22Rv1 (cell line): ENCODE measurements around the gene CCDC126.

Source experiments
- H3K27ac ChIP-seq: fragments of 450-650 bp; 2 replicates; pipeline ENCODE4 v1.5.1; 2017
- CTCF ChIP-seq: fragments of 450-650 bp; IDR thresholded peaks from 2 replicates; pipeline ENCODE4 v1.5.1; 2017; ENCODE audit warnings: mild to moderate bottlenecking
- ZFX ChIP-seq: fragments of 450-650 bp; IDR thresholded peaks from 2 replicates; pipeline ENCODE4 v1.6.1; 2017; ENCODE audit warnings: antibody characterized with exemption, borderline replicate concordance

CCDC126 gene

GRCh38 chr7:23607866-23608265 is 10.7 kb downstream of the CCDC126 start:
- TF ChIP-seq CTCF (no peak), ZFX (no peak)
- no peak overlapping the region for H3K27ac ChIP-seq

GRCh38 chr7:23615331-23615730 is 18.1 kb downstream of the CCDC126 start:
- TF ChIP-seq CTCF: no peak
- no peak for TF ChIP-seq ZFX

GRCh38 chr7:23616593-23616992 is 19.4 kb downstream of the CCDC126 start:
- TF ChIP-seq CTCF: no peak
- no peak for TF ChIP-seq ZFX
- H3K27ac ChIP-seq: no peak overlapping the region

More at GRCh38 chr7:23615331-23615730, 18.1 kb downstream of the CCDC126 start:
- no peak overlapping the region for H3K27ac ChIP-seq

GRCh38 chr7:23617482-23617881 is 20.3 kb downstream of the CCDC126 start:
- no peak overlapping the region for H3K27ac ChIP-seq
- TF ChIP-seq ZFX: no peak
- no peak for TF ChIP-seq CTCF

- no peak overlapping the region for H3K27ac ChIP-seq
- TF ChIP-seq CTCF: no peak
- TF ChIP-seq ZFX: no peak
Observed at GRCh38 chr7:23618241-23618640, 21.1 kb downstream of the CCDC126 start.

- H3K27ac ChIP-seq: no peak overlapping the region
- TF ChIP-seq CTCF: no peak
- no peak for TF ChIP-seq ZFX
Observed at GRCh38 chr7:23619141-23619540, 22.0 kb downstream of the CCDC126 start.

GRCh38 chr7:23622506-23622925 is 25.3 kb downstream of the CCDC126 start:
- TF ChIP-seq CTCF: no peak
- no peak for TF ChIP-seq ZFX
- no peak overlapping the region for H3K27ac ChIP-seq
